HCT116 (cell line): ENCODE data around the gene FTO. TPM values are rescaled to one million over a fixed set of nuclear protein-coding genes. Genes with fewer than 3 reads are reported as not detected.

ENCODE experiments used
- ATAC-seq: fragments of 200-7000 bp; cut with Tn5 transposase; 2 replicates; pipeline ENCODE4 v1.9.1; 2020; ENCODE audit warnings: mild to moderate bottlenecking, moderate library complexity
- BruUV-seq: library from RNA; stranded (reverse); fragments of 400-500 nt; replicated peaks from 2 replicates; lab custom pipeline; 2021; lab: Mats Ljungman, UMichigan
- CTCF ChIA-PET: fragments of 300-600 bp; sonication (Branson Sonifier 250); formaldehyde crosslinking; loops from one replicate; lab custom pipeline; 2021; ENCODE audit warnings: antibody characterized with exemption; lab: Charles Lee
- POLR2A ChIA-PET: fragments of 300-600, 350-600 bp; sonication (Branson Sonifier 250); formaldehyde crosslinking; loops from one replicate; lab custom pipeline; 2021; ENCODE audit warnings: antibody characterized with exemption; lab: Charles Lee
- RAD21 ChIA-PET, 2 experiments: fragments of 300-600 bp; sonication (Branson Sonifier 250); formaldehyde crosslinking; loops; one replicate each; lab custom pipeline; 2023; ENCODE audit warnings: low total read pairs in 2 of 2; ENCODE audit not compliant: uncharacterized antibody in 2 of 2, unreplicated experiment in 2 of 2, low non-redundant PET in 1 of 2; lab: Charles Lee
- DNase-seq: peaks from one replicate; pipeline ENCODE4 v3.0.0-alpha.2; 2010; ENCODE audit warnings: low read depth, low spot score
- H2AFZ ChIP-seq: fragments of 200-600 bp; shearing (Covaris generic), sonication (generic); 2 replicates; pipeline ENCODE4 v1.6.1; 2017; ENCODE audit warnings: low read depth, mixed run types, mixed read lengths, antibody characterized with exemption, low read length; ENCODE audit not compliant: poor library complexity, severe bottlenecking
- H3K27ac ChIP-seq: 2 replicates; pipeline ENCODE4 v1.5.1; 2012; ENCODE audit warnings: low read depth, low read length
- H3K27me3 ChIP-seq: fragments of 200-600 bp; sonication (generic); 2 replicates; pipeline ENCODE4 v1.6.1; 2016; ENCODE audit warnings: mixed run types, low read length, mixed read lengths; ENCODE audit not compliant: insufficient read depth
- H3K36me3 ChIP-seq, 2 experiments: fragments of 200-500 bp in 1 of 2; fragments of 200-600 bp in 1 of 2; sonication (Bioruptor generic) in 1 of 2; sonication (generic) in 1 of 2; 2 replicates each; pipeline versions ENCODE4 v1.5.1 to v1.6.1; 2014 to 2016; ENCODE audit warnings: low read length in 2 of 2, inconsistent platforms in 1 of 2, mixed read lengths in 1 of 2, mixed run types in 1 of 2; ENCODE audit not compliant: insufficient read depth in 2 of 2, control insufficient read depth in 1 of 2
- H3K4me1 ChIP-seq, 2 experiments: fragments of 200-600 bp in 1 of 2; sonication (generic) in 1 of 2; 2 replicates each; pipeline versions ENCODE4 v1.5.1 to v1.6.1; 2012 to 2017; ENCODE audit warnings: low read length in 2 of 2, inconsistent platforms in 1 of 2, mild to moderate bottlenecking in 1 of 2, mixed read lengths in 1 of 2, mixed run types in 1 of 2, moderate library complexity in 1 of 2; ENCODE audit not compliant: insufficient read depth in 2 of 2, control insufficient read depth in 1 of 2
- H3K4me2 ChIP-seq: fragments of 200-600 bp; sonication (generic); 2 replicates; pipeline ENCODE4 v1.6.1; 2017; ENCODE audit warnings: mixed run types, low read length, mixed read lengths
- H3K4me3 ChIP-seq, 2 experiments: fragments of 200-600 bp in 1 of 2; sonication (generic) in 1 of 2; replicated peaks in 1 of 2; 2 replicates each; pipeline ENCODE4 v1.5.1; 2011 to 2016; ENCODE audit warnings: low read length in 2 of 2, control low read depth in 1 of 2, low read depth in 1 of 2, mild to moderate bottlenecking in 1 of 2, mixed read lengths in 1 of 2, mixed run types in 1 of 2
- H3K79me2 ChIP-seq: fragments of 200-600 bp; sonication (generic); 2 replicates; pipeline ENCODE4 v1.6.1; 2017; ENCODE audit warnings: mild to moderate bottlenecking, mixed run types, low read length, moderate library complexity, mixed read lengths; ENCODE audit not compliant: insufficient read depth
- H3K9ac ChIP-seq: fragments of 200-600 bp; sonication (generic); 2 replicates; pipeline ENCODE4 v1.6.1; 2016; ENCODE audit warnings: low read length, mixed read lengths
- H3K9me2 ChIP-seq: fragments of 200-600 bp; sonication (generic), shearing (Covaris generic); 2 replicates; pipeline ENCODE4 v1.6.1; 2017; ENCODE audit warnings: mixed run types, mild to moderate bottlenecking, moderate library complexity; ENCODE audit not compliant: insufficient read depth
- H3K9me3 ChIP-seq, 2 experiments: fragments of 200-500 bp in 1 of 2; fragments of 200-600 bp in 1 of 2; sonication (Bioruptor generic) in 1 of 2; sonication (generic) in 1 of 2; 2 replicates each; pipeline ENCODE4 v1.6.1; 2014 to 2017; ENCODE audit warnings: low read length in 2 of 2, mixed read lengths in 2 of 2, inconsistent platforms in 1 of 2, low read depth in 1 of 2, mild to moderate bottlenecking in 1 of 2, mixed run types in 1 of 2, moderate library complexity in 1 of 2; ENCODE audit not compliant: control insufficient read depth in 1 of 2, insufficient read depth in 1 of 2
- H4K20me1 ChIP-seq: fragments of 200-600 bp; sonication (generic), shearing (Covaris generic); 2 replicates; pipeline ENCODE4 v1.6.1; 2017; ENCODE audit warnings: mixed run types, mild to moderate bottlenecking, moderate library complexity; ENCODE audit not compliant: insufficient read depth
- CBX3 ChIP-seq: IDR thresholded peaks from 2 replicates; pipeline ENCODE4 v1.6.1; 2012; ENCODE audit warnings: low read depth
- CEBPB ChIP-seq: IDR thresholded peaks from 2 replicates; pipeline ENCODE4 v1.6.1; 2012; ENCODE audit warnings: low read depth
- EGR1 ChIP-seq: IDR thresholded peaks from 2 replicates; pipeline ENCODE4 v1.6.1; 2012; ENCODE audit warnings: low read depth
- ELF1 ChIP-seq: IDR thresholded peaks from 2 replicates; pipeline ENCODE4 v1.6.1; 2012; ENCODE audit warnings: low read depth, borderline replicate concordance
- EZH2phosphoT487 ChIP-seq: fragments of 200-600 bp; IDR thresholded peaks from 2 replicates; pipeline ENCODE4 v1.6.1; 2018; ENCODE audit warnings: antibody characterized with exemption, borderline replicate concordance
- FOSL1 ChIP-seq: IDR thresholded peaks from 2 replicates; pipeline ENCODE4 v1.6.1; 2012; ENCODE audit warnings: low read depth
- JUND ChIP-seq: IDR thresholded peaks from 2 replicates; pipeline ENCODE4 v1.6.1; 2012
- RAD21 ChIP-seq: IDR thresholded peaks from 2 replicates; pipeline ENCODE4 v1.6.1; 2012; ENCODE audit warnings: low read depth, mild to moderate bottlenecking
- YY1 ChIP-seq: IDR thresholded peaks from 2 replicates; pipeline ENCODE4 v1.6.1; 2011; ENCODE audit warnings: low read length, low read depth, moderate library complexity, mild to moderate bottlenecking; ENCODE audit not compliant: insufficient replicate concordance; ENCODE audit errors: extremely low read depth
- intact Hi-C: fragments of 100-400 bp; cut with micrococcal nuclease; formaldehyde crosslinking; loops from 2 replicates; pipeline ENCODE4 v1.10.0; 2022
- total RNA-seq: library from RNA; stranded (reverse); gene quantifications from one replicate; pipeline ENCODE4 v1.2.1, GENCODE V29; 2021; ENCODE audit not compliant: unreplicated experiment
- TF ChIP-seq, protein P1 (sequence below): IDR thresholded peaks from 2 replicates; pipeline ENCODE4 v1.6.1; 2012; ENCODE audit warnings: low read depth
- TF ChIP-seq, protein P2 (sequence below): IDR thresholded peaks from 2 replicates; pipeline ENCODE4 v1.6.1; 2012

FTO gene
- total RNA-seq, 1 experiment from 2014 or later: 55.2 TPM

DNA sequence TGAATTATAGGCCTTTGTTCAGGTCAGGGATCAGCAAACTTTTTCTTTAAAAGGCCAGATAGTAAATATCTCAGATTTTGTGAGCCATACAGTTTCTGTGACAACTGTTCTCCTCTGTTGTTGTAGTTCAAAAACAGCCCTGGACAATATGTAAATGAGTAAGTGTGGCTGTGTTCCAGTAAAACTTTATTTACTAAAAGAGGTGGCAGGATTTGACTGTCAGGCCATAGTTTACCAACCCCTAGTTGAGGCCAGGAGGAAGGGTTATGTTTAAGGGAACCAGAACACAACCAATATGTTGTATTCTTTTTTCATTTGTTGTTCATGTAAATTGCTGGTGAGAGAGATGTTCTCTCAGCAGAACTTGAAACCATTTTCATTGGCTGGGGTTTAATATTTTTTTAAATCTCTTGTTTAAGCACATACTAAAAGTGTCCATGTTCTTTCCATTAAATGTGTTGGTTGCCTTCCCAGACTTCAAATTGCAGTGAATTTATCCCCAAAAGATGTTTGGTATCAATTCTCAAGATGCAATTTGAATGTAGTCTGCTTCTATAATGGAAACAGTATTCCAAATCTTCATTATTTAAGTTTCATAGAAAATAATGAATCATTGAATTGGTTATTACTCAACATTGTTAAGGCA is 260.3 kb downstream of the FTO start (continued):
- TF ChIP-seq, protein P1, sequence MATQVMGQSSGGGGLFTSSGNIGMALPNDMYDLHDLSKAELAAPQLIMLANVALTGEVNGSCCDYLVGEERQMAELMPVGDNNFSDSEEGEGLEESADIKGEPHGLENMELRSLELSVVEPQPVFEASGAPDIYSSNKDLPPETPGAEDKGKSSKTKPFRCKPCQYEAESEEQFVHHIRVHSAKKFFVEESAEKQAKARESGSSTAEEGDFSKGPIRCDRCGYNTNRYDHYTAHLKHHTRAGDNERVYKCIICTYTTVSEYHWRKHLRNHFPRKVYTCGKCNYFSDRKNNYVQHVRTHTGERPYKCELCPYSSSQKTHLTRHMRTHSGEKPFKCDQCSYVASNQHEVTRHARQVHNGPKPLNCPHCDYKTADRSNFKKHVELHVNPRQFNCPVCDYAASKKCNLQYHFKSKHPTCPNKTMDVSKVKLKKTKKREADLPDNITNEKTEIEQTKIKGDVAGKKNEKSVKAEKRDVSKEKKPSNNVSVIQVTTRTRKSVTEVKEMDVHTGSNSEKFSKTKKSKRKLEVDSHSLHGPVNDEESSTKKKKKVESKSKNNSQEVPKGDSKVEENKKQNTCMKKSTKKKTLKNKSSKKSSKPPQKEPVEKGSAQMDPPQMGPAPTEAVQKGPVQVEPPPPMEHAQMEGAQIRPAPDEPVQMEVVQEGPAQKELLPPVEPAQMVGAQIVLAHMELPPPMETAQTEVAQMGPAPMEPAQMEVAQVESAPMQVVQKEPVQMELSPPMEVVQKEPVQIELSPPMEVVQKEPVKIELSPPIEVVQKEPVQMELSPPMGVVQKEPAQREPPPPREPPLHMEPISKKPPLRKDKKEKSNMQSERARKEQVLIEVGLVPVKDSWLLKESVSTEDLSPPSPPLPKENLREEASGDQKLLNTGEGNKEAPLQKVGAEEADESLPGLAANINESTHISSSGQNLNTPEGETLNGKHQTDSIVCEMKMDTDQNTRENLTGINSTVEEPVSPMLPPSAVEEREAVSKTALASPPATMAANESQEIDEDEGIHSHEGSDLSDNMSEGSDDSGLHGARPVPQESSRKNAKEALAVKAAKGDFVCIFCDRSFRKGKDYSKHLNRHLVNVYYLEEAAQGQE: no peak
- TF ChIP-seq, all 23 proteins: peak for 0

DNA sequence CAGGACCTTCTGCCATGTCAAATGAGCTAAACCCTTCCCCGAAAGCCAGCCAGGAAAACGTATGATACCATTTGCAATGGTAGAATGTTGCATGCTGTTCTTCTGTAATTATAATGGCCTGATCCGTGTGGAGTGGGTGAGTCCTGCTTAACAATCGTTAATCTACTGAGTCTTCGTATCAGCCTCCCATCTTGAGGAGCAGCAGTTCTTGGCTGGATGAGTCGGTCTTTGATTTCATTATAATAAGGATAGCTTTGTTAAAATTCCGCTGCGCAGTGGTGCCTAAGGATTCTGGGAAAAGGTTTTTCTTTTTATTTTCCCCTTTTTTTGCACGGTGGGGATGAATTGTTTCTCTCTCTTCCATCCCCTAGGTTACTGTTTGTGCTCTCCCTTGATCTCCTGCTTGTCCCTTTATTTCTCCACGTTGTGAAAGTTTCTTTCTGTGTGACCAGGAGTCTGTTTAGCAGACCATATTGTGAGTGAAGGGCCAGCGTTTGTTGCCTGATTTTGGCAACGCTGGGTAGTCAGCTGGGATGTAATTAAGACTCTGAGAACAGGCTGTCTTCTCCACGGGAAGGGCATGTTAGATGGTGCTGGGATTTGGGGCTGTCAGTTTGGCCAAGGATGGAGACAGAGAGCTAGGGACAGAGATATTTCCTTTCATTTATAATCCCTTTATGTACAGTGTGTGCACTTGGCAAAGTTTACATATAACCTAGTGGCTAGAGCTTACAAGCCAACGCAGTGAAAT is 263.0 kb downstream of the FTO start:
- Histone ChIP-seq H4K20me1 (no peaks in the 10 kb centered on the region), H3K4me2 (no peak overlapping the region), H3K4me3 (no peak overlapping the region), H2AFZ (no peak overlapping the region), H3K9me3 (no peaks in the 10 kb centered on the region), H3K9ac (no peak overlapping the region), H3K79me2 (no peaks in the 10 kb centered on the region), H3K27me3 (no peaks in the 10 kb centered on the region), H3K36me3 (no peaks in the 10 kb centered on the region), H3K4me1 (no peaks in the 10 kb centered on the region), H3K27ac (no peak overlapping the region), H3K9me2 (no peaks in the 10 kb centered on the region)
- CTCF ChIA-PET: no interaction called here
- no peak for ATAC-seq
- intact Hi-C loops: no loop called here
- POLR2A ChIA-PET: no interaction called here
- no peak for DNase-seq
- BruUV-seq: no TSS peak
- RAD21 ChIA-PET: no interaction called here
- TF ChIP-seq ELF1 (no peak), CEBPB (no peak), FOSL1 (no peak), YY1 (no peak), CBX3 (no peak), RAD21 (no peak), EZH2phosphoT487 (no peak), JUND (no peak), EGR1 (no peak)
- TF ChIP-seq, protein P1: no peak
- TF ChIP-seq, protein P2, sequence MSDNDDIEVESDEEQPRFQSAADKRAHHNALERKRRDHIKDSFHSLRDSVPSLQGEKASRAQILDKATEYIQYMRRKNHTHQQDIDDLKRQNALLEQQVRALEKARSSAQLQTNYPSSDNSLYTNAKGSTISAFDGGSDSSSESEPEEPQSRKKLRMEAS: no peak
